GM18858 (cell line): ENCODE data around the gene SPDYE4.

Experiments
- ATAC-seq: cut with Tn5 transposase; IDR thresholded peaks from one replicate; pipeline ENCODE4 v1.9.1; 2021; ENCODE audit not compliant: unreplicated experiment

SPDYE4 gene

DNA sequence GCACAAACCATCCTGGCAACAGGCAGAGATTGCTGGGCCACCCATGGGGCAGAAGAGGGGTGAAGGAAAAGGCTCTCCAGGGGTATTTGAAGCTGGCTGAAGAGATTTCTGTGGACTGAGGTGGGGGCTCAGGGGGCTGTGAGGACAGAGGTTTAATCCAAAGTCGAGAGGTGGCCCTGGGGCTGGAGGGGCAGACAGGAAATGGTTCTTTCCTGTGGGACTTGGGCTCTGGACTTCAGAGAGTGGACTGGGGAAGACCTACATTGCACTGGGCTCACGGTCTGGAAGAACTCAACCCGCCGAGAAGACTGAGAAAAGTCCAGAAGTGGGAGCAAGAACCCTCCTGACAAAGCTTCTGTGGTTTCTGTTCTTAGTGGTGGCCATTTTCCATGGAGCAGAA lies 16.6 kb downstream of the SPDYE4 start:
- ATAC-seq: no peak

DNA sequence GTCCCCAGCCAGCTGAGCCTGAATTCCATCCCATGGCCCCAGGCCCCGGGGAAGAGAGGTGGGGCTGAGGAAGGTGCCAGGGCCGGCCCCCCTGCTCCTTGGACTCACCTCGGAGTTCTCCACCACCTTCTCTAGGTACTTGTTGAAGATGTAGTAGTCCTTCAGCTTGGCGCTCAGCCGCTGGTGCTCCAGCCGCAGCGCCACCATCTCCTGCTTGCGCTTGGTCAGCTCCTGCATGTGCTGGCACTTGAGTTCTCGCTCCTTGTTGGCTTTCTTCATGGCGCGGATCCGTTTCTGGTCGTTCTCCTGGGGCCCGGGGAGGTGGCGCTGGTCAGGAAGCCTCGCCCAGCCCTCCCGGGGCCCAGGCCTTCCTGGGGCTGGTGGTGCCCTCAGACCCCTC lies 17.0 kb downstream of the SPDYE4 start:
- no peak for ATAC-seq

DNA sequence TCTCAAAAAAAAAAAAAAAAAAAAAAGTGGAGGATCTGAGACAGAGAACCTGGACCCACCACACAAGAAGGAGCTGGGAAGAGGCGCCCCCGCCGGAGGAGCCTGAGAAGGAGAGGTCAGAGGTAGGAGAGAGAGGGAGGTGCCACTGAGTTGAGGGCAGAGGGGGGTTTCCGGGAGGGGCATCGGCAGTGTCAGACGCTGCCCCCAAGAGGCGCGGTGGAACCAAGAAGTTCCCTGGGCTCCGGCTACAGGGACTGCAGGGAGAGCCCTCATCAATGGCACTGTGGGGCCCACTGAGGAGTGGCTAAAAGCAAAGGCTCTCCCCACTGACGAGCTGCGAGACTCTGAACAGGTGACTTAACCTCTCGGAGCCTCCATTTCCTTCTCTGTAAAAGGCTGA lies 17.9 kb downstream of the SPDYE4 start:
- ATAC-seq: no peak

DNA sequence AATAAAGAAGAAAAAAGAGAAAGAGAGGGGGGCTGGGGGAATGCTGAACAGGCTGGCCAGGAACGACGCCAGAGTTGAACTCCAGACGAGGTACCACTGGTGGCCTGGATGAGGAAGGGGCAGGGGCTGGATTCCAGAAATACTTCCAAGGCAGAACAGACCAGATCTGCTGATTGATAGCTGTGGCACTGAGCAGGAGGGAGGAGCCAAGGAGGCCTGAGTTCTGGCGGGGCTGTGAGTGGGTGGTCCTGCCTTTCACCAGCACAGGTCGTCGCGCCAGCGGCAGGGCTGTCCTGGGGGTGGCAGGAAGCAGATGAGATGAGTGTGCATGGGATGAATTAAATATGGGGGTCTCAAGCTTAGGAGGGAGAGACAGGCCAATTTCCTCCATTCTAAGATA lies 19.2 kb downstream of the SPDYE4 start:
- ATAC-seq: no peak

DNA sequence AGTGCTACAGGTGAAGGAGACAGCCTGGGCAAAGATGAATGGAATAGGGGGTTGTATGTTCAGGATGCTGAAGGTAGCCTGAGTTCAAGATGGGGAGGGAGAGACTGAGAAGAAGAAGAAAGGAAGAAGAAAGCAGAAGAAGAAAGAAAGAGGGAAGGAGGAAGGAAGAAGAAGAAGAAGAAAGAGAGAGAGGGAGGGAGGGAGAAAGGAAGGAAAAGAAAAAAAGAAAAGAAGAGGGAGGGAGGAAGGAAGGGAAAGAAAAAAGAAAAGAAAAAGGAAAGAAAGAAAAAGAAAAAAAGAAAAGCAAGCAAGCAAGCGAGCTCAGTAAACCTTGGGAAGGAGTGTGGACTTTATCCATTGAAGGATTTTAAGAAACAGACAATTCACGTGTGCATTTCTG lies 21.6 kb downstream of the SPDYE4 start:
- no peak for ATAC-seq

DNA sequence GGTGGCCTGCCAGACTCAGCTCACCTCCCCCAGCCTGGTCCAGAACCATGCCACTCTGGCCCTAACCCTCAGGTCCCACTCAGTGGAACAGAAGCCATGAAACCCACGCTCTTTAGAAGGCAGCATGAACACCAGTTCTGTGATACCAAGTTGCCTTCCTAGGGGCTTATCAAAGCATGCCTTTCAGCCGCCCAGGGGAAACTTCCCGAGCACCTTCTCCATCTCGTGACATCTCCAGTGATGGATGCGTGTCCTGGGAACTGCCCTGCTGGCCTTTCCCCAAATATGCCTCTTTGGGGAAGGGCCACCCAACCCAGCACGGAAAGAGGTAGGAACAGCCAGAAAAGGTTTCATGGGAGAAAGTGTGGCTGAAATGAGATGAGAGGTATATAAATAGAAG lies 22.0 kb downstream of the SPDYE4 start:
- no peak for ATAC-seq

DNA sequence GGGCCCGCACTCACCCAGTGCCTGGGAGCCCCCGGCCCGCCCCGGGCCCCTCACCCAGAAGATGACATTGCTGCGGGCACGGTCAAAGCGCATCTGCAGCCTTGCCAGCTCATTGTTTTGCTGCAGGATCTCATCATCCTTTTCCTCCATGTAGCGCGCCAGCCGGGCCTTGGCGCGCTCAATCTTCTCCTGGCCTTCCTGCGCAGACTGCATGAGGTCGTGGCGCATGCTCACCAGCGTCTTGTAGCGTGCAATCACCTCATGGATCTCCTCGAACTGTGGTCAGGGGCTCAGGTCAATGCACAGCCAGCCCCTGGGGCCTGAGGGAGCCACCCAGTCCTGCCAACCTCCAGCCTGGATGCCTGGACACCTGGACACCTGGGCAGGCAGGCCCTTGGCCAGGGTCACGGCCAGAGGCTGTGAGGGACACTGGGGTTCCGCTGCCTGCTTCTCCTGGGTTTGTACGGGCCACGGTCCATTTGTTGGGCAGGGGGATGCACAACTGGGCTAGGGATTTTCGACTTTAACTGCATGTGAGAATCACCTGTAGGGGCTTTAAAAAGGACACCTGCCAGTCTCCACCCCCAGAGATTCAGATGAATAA lies 22.9 kb downstream of the SPDYE4 start:
- no peak for ATAC-seq

DNA sequence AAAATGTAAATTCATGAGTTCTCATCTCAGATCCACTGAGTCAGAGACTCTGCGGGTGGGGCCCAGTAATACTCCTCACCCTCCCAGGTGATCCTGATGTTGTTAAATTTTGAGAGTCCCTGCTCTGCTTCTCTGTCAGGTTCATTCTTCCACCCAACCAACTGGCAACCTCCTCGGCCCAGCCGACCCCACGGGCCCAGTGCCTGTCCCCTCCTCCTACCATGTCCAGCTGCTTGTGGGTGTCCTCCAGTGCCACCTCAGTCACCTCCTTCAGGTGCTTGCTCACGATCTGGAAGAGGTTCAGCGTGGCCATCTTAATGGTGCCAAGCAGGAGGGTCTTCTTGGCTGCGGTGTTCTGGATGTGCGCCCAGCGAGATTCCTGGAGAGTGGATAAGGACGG lies 23.5 kb downstream of the SPDYE4 start:
- no peak for ATAC-seq

DNA sequence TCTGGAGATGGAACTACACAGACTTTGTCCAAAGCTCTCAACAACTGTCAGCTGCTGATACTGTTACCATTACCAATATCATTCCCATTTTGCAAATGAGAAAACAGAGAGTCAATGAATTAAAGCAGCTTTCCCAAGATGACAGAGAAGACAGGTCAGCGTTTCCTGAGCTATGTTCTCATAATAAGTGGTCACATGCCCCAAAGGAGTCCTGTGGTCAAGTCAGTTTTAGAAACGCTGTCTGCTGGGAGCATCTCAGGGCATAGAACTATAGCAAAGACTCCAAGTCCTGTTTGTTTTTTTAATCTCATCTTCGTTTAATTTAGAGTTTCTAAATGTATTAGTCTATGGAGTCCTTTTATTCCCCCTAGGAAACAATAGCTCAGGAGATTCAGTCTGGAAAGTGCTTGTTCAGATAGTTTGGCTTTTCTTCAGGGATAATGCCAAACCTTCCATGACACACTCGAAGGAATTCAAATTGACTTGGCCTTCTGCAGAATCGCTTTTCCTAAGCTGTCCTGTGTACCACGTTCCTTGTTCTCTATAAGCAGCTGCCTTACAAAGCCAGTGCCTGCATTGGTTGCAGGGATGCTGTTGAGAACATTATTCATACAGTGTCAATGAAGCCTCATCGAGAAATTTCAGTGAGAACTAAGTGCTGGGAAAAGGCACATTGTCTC lies 25.8 kb downstream of the SPDYE4 start:
- no peak for ATAC-seq

DNA sequence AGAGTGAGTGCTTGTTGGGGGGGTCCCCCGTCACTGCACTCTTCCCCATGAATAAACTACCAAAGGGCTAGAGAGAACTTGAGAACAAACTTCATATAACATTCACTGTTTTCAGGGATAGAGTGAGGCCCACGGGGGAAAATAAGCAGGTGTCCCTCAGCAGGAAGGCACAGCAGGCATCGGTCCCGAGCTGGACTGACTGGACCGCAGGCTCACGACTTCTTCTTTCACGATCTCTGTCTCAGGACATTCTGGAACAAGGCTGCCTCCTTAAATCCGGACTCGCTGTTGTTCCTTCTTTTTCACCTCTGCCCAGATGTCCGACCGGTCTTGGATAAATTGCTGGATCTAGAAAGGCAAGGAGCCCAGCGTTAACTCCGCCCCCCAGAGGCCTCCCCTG lies 28.5 kb downstream of the SPDYE4 start:
- no peak for ATAC-seq

DNA sequence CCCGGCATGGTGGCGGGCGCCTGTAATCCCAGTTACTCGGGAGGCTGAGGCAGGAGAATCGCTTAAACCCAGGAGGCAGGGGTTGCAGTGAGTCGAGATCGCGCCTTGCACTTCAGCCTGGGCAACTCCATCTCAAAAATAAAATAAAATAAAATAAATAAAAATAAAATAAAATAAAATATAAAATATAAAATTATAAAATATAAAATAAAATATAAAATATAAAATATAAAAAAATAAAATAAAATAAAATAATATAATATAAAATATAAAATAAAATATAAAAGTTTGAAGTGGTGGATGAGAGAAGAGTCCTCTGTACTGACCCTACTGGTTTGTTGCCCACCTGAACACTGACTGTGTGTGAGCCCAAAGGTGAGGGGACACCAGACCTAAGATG lies 28.9 kb downstream of the SPDYE4 start:
- no peak for ATAC-seq

DNA sequence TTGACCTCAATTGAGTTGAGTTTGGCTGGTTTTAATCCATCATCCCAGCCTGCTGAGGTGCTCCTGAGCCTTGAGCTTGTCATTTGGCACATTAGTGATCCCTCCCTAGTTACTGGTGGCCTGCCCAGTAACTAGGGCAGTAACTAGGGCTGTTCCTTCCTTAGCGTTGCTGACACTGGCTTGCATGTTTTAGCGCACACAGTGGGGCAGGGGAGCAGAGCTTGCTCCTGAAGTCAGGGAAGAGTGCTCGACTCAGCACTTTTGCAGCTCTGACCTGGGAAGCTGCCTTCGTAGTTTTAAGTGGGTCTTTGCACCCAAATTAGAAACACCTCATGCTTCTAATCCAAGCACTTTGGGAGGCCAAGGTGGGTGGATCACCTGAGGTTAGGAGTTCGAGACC lies 29.4 kb downstream of the SPDYE4 start:
- ATAC-seq: no peak

DNA sequence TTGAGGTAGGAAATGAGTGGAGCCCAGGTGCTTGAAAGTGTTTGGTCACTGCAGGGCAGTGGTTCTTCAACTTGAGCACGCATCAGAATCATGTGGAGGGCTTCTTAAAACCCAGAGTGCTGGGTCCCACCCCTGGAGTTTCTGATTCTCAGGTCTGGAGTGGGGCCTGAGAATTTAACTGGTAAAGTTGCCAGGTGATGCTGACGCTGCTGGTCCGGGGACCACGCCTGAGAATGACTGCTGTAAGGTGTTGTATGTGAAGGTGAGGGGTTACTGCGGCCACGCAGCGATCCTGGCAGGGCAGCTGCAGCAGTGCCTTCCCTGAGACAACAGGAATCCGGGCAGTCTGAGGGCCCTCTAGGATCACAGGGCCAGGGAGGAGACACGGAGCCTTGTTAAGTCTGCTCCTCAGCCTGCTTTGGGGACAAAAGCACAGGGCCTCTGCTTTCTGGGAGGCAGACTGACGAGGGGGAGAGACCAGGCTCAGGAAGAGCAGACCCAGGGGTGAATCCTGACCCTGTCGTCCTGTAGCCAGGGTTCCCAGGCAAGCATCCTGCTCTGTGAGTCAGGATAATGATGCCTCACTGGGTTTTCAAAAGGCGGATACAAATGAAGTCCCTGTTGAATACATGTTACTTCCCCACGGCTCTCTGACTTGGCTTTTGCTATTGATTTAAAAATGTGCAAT lies 30.0 kb downstream of the SPDYE4 start:
- no peak for ATAC-seq

DNA sequence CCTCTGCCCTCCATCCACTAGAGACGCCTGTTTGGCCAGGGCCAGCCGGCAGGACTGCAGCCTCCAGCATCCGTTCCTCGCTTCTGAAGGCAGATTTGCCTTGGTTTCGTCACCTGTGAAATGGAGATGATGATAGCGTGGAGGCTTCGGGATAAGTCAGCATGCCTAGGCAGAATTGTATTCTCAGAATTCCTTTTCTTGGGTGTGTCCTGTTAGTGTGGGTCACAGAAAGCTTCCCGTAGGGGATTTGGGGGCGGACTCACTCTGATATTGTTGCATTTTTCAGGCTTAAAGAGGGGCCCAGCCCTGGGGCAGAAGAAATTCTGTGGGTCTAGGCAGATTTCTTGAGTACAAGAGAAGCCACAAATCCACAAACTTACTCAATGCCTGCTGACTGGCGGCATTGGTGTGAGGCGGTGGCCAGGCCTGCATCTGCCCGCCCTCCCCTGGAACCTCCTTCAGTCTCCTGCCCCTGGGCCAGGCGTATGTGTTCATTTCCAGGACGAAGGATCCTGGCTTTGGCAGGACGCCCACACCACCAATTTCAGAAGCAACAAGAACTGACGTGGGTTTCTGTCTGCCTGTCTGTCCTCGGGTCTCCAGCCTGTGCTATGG lies 31.3 kb downstream of the SPDYE4 start:
- ATAC-seq: no peak

DNA sequence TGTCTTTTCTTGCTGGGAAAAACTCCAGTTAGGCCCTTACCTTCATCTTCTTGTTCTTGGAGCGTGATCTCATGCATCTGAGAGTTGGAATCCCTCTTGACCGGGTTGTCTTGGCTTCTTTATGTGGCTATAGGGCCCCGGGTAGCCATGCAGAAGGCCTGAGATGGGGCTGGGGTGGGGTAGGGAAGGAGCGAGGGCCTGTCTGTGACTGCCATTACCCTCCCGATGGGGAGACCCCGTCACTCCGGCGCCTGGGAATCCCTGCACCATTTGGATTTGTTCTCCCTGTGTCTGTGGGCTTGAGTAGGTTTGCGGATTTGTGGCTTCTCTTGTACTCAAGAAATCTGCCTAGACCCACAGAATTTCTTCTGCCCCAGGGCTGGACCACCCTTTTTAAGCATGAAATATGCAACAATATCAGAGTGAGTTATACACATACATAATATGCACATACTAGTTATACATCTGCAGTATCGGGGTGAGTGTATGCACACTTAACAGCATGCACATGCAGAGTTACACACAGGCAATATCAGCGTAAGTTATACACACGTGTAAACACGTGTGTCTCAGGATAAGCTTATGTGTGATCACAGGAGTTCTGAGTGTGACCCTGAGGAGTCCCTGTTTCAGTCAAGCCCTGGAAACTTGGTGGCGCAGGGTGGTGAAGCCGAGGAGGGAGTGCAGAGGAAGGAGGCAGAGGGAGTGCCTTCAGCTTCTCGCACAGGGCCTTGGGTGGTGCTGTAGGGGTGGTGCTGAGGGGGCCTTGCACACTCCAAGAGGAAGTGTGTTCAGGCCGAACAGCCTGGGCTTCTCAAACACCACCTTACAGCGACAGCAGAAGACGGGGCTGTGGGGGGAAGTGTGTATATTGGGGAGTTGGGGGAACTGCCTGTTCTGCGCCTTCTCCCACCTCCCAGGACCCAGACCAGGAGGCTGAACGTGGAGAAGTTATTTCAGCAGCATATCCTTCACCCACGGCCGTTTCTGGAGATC lies 32.2 kb downstream of the SPDYE4 start:
- ATAC-seq: no peak

DNA sequence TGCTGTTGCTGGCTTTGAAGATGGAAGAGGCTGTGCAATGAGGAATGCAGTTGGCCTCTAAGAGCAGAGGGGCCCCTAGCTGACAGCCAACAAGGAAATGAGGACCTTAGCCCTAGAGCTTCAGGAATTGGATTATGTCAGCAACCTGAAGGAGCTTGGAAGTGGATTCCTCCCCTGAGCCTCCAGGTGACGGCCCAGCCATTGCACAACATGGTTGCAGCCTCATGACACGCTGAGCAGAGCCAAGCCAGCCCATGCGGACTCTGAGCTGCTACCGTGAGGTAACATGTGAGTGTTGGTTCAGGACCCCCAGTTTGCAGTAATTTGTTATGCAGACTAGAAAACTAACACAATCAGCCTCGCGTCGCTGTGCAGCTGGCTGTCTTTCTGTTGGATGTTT lies 33.9 kb downstream of the SPDYE4 start:
- ATAC-seq: no peak

DNA sequence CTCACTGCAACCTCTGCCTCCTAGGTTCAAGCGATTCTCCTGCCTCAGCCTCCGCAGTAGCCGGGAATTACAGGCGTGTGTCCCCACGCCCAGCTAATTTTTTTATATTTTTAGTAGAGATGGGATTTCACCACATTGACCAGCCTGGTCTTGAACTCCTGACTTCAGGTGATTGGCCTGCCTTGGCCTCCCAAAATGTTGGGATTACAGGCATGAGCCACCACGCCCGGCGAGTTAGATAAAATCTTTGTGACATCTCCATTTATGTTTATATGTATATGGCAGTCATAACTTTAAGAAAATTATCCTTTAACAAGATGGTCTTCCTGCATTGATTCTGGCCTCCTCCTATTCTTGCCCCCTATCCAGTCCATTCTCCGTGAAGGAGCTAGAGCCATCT lies 37.8 kb downstream of the SPDYE4 start:
- no peak for ATAC-seq

DNA sequence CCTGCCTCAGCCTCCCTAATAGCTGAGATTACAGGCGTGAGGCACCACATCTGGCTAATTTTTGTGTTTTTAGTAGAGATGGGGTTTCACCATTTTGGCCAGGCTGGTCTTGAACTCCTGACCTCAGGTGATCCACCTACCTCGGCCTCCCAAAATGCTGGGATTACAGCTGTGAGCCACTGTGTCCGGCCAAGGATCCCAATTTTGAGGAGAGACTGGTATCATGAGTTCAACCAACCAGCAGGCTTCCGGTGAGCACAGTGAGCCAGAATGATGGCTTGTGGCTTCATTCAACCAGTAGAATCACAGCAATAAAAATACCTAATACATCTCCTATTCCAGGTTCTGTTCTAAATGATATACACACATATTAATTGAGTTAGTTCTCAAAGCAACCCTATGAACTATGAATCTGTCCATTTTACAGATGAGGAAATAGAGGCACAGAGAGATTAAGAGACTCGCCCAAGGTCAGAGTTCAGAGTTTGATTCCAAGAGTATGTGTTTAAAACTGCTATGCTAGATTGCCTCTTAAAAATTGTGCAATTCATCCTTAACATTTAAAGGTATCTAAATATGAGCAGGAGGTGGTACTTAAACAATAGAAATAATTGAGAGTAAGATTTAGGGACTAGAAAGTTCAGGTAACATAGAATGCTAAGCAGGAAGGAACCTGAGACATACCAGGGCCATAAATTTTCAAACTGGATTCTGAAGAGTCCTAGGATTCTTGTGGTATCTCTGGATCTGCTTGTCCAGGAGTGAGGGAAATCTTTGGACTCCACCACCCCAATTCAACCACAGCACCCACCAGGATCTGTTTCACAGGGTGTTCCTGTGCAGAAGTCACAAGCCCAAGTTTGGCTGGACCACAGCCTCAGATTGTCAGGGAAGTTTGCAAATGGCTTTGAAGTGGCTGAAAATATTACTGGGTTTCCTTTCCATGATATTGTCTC lies 38.8 kb downstream of the SPDYE4 start:
- ATAC-seq: no peak

DNA sequence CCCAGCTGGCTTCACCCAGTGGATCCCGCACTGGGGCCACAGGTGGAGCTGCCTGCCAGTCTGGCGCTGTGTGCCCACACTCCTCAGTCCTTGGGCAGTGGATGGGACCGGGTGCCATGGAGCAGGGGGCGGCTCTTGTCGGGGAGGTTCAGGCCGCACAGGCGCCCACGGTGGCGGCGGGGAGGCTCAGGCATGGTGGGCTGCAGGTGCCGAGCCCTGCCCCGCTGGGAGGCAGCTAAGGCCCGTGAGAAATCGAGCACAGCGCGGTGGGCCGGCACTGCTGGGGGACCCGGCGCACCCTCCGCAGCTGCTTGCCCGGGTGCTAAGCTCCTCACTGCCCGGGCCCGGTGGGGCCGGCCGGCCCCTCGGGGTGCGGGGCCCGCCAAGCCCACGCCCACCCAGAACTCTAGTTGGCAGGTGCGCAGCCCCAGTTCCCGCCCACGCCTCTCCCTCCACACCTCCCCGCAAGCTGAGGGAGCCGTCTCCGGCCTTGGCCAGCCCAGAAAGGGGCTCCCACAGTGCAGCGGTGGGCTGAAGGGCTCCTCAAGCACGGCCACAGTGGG lies 40.3 kb downstream of the SPDYE4 start:
- no peak for ATAC-seq

DNA sequence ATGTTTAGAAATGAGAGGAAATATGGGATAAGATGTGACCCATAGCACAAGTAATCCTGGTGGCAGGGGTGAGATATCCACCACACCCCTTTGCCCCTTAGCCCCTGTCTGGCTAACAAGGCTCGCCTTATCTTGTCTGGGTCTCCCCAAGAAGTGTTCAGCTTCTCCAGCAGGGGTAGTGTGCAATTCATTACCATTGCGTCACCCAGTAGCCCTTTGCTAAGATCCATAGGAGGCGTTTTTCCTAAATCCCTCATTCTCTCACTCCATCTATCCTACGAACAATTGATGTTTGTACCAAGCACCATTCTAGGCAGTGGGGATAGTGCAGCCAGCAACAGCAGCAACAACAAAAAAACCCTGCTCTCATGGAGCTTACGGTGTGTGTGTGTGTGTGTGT lies 44.5 kb downstream of the SPDYE4 start:
- no peak for ATAC-seq
